Fibroblast of villous mesenchyme (primary cell): ENCODE results near the gene YPEL3. TPM values are rescaled to one million over a fixed set of nuclear protein-coding genes. Genes with fewer than 3 reads are reported as not detected.

ENCODE experiments used
- DNase-seq: peaks from one replicate; pipeline ENCODE4 v3.0.0-alpha.2; 2010; ENCODE audit warnings: low read depth
- H3K4me3 ChIP-seq: 2 replicates; pipeline ENCODE4 v1.5.1; 2011; ENCODE audit warnings: low read depth, mild to moderate bottlenecking, low read length
- total RNA-seq: library from RNA; depleted of rRNA; stranded (reverse); fragments of >200 nt; gene quantifications from 2 replicates; pipeline ENCODE4 v1.2.3, GENCODE V29; 2012
- TF ChIP-seq, protein P1 (sequence below): IDR thresholded peaks from 2 replicates; pipeline ENCODE4 v1.5.1; 2012; ENCODE audit warnings: low read depth, mild to moderate bottlenecking, low read length; ENCODE audit not compliant: insufficient read depth

YPEL3 gene
- total RNA-seq, 1 donor: 8.6 TPM

GRCh38 chr16:30053376-30054015, 42.5 kb downstream of the YPEL3 start:
- H3K4me3 ChIP-seq: peak overlapping the region; percentile 86
- peak; percentile 51 for DNase-seq
- TF ChIP-seq, protein P1, sequence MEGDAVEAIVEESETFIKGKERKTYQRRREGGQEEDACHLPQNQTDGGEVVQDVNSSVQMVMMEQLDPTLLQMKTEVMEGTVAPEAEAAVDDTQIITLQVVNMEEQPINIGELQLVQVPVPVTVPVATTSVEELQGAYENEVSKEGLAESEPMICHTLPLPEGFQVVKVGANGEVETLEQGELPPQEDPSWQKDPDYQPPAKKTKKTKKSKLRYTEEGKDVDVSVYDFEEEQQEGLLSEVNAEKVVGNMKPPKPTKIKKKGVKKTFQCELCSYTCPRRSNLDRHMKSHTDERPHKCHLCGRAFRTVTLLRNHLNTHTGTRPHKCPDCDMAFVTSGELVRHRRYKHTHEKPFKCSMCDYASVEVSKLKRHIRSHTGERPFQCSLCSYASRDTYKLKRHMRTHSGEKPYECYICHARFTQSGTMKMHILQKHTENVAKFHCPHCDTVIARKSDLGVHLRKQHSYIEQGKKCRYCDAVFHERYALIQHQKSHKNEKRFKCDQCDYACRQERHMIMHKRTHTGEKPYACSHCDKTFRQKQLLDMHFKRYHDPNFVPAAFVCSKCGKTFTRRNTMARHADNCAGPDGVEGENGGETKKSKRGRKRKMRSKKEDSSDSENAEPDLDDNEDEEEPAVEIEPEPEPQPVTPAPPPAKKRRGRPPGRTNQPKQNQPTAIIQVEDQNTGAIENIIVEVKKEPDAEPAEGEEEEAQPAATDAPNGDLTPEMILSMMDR: no peak

GRCh38 chr16:30052671-30053372, 43.2 kb downstream of the YPEL3 start:
- TF ChIP-seq, protein P1: no peak
- H3K4me3 ChIP-seq: peak overlapping the region; percentile 86
- peak; percentile 90 for DNase-seq

- TF ChIP-seq, protein P1: no peak
- no peak for DNase-seq
- H3K4me3 ChIP-seq: no peak overlapping the region
These were observed 44.5 kb downstream of the YPEL3 start for GRCh38 chr16:30051518-30051917.

GRCh38 chr16:30049871-30050270, 46.1 kb downstream of the YPEL3 start:
- no peak for DNase-seq
- TF ChIP-seq, protein P1: no peak
- no peak overlapping the region for H3K4me3 ChIP-seq

GRCh38 chr16:30046588-30046987, 49.4 kb downstream of the YPEL3 start:
- TF ChIP-seq, protein P1: no peak
- no peak for DNase-seq
- no peak overlapping the region for H3K4me3 ChIP-seq

- TF ChIP-seq, protein P1: no peak
- no peak overlapping the region for H3K4me3 ChIP-seq
- DNase-seq: no peak
These were observed 49.8 kb downstream of the YPEL3 start for GRCh38 chr16:30046178-30046577.

Other genes starting within 250 kb of the YPEL3 start
- gene CDIPT, start 233.0 kb downstream of the YPEL3 start, total RNA-seq: 60.9 and 84.6 TPM in 2 replicates
- 2.6 and 4.7 TPM in 2 replicates for gene SEZ6L2, start 196.7 kb downstream of the YPEL3 start, total RNA-seq
- gene ASPHD1, start 195.7 kb downstream of the YPEL3 start, total RNA-seq: 5.2 and 7.8 TPM in 2 replicates
- 8.2 and 10.0 TPM in 2 replicates for gene KCTD13, start 170.0 kb downstream of the YPEL3 start, total RNA-seq
- 72.8 and 75.1 TPM in 2 replicates for gene TMEM219, start 134.1 kb downstream of the YPEL3 start, total RNA-seq
- gene TAOK2, start 122.3 kb downstream of the YPEL3 start, total RNA-seq: 48.0 and 63.9 TPM in 2 replicates
- gene HIRIP3, start 100.6 kb downstream of the YPEL3 start, total RNA-seq: 4.7 and 6.8 TPM in 2 replicates
- gene INO80E, start 100.0 kb downstream of the YPEL3 start, total RNA-seq: 25.9 and 31.2 TPM in 2 replicates
- under 0.01 and 0.32 TPM in 2 replicates for gene DOC2A, start 85.2 kb downstream of the YPEL3 start, total RNA-seq
- not detected in 2 replicates for gene C16orf92, start 73.0 kb downstream of the YPEL3 start, total RNA-seq
- gene TLCD3B, start 64.9 kb downstream of the YPEL3 start, total RNA-seq: 0.32 TPM in 1 of 2 replicates, not detected in the other
- 545 and 622 TPM in 2 replicates for gene ALDOA, start 30.5 kb downstream of the YPEL3 start, total RNA-seq
- 196 and 209 TPM in 2 replicates for gene PPP4C, start 20.2 kb downstream of the YPEL3 start, total RNA-seq
- gene TBX6, start 4.3 kb downstream of the YPEL3 start, total RNA-seq: 0.32 and 0.43 TPM in 2 replicates
- gene GDPD3, start 17.3 kb upstream of the YPEL3 start, total RNA-seq: 0.32 and 0.43 TPM in 2 replicates
- 27.7 and 36.3 TPM in 2 replicates for gene MAPK3, start 27.0 kb upstream of the YPEL3 start, total RNA-seq
- gene CORO1A, start 87.4 kb upstream of the YPEL3 start, total RNA-seq: 1.6 and 3.5 TPM in 2 replicates
- gene BOLA2B, start 97.5 kb upstream of the YPEL3 start, total RNA-seq: 46.6 and 140 TPM in 2 replicates
- 16.8 and 49.3 TPM in 2 replicates for gene SLX1A, start 97.7 kb upstream of the YPEL3 start, total RNA-seq
- gene SULT1A3, start 103.0 kb upstream of the YPEL3 start, total RNA-seq: 3.5 and 3.9 TPM in 2 replicates
- gene NPIPB13, start 152.3 kb upstream of the YPEL3 start, total RNA-seq: 0.97 TPM in 1 of 2 replicates, not detected in the other